ENCODE data around the gene GTF3C5. TPM values are rescaled to one million over a fixed set of nuclear protein-coding genes. Genes with fewer than 3 reads are reported as not detected.

Gene GTF3C5
- polyA plus RNA-seq (2011; rRNA removed) = 36.4 and 39.2 TPM in 2 replicates
- 45.2 and 56.8 TPM in 2 replicates for polyA minus RNA-seq (2011; rRNA and poly(A)+ RNA removed)

- Histone ChIP-seq H3K27ac (ENCODE audit: low read depth, low read length) (peak within 1 kb of the TSS; percentile 83), H3K4me3 (ENCODE audit: low read depth, low read length) (peak within 1 kb of the TSS; percentile 96), H3K27me3 (ENCODE audit: control insufficient read depth, insufficient read depth, low read length) (no peaks in the 10 kb centered on the region), H3K9me3 (ENCODE audit: control insufficient read depth, insufficient read depth, low read length) (no peaks in the 10 kb centered on the region; the same call in 1 of the 2 replicates)
- ChIA-PET CTCF (interaction anchor here (0.7 to 4.7 kb wide), 5 partner anchors 9 to 130 kb away, joined by 3 to 57 read pairs (median 12); no protein-coding TSS in a partner anchor), POLR2A (interaction anchor here (0.6 to 1.6 kb wide), 20 partner anchors 9 to 361 kb away, joined by 3 to 10 read pairs (median 5); partner anchors contain the start of genes DDX31, MED22 and RPL7A)
- TF ChIP-seq CTCF (IDR thresholded peaks at IDR 0.05; ENCODE audit: low read depth, low read length) = peak; percentile 14; the same call in 1 of the 2 replicates
- DNase-seq (ENCODE audit: low read depth, low spot score) = peak; percentile 96
Observed at GRCh38 chr9:133030317-133031129, at the start of gene GTF3C5. TSS of gene GTF3C5 (plus strand) at chr9:133030997. CDS start at chr9:133031012, 15 bp downstream.

- POLR2A ChIA-PET = no interaction called here
- DNase-seq (ENCODE audit: low read depth, low spot score) = no peak
- Histone ChIP-seq H3K27ac (ENCODE audit: low read depth, low read length) (no peak overlapping the region), H3K9me3 (ENCODE audit: control insufficient read depth, insufficient read depth, low read length) (no peaks in the 10 kb centered on the region; the same call in 1 of the 2 replicates), H3K4me3 (ENCODE audit: low read depth, low read length) (no peak overlapping the region), H3K27me3 (ENCODE audit: control insufficient read depth, insufficient read depth, low read length) (peaks cover 46% of the 10 kb centered on the region)
- no peak for TF ChIP-seq CTCF (IDR thresholded peaks at IDR 0.05; ENCODE audit: low read depth, low read length)
- CTCF ChIA-PET = interaction anchor here (0.6 to 0.7 kb wide), 2 partner anchors 15 to 21 kb away, joined by 3 to 8 read pairs; no protein-coding TSS in a partner anchor
Observed at GRCh38 chr9:132982458-132982857, 48.3 kb upstream of the GTF3C5 start.

- Histone ChIP-seq H3K4me3 (ENCODE audit: low read depth, low read length) (no peak overlapping the region), H3K27me3 (ENCODE audit: control insufficient read depth, insufficient read depth, low read length) (peaks cover 46% of the 10 kb centered on the region), H3K27ac (ENCODE audit: low read depth, low read length) (no peak overlapping the region), H3K9me3 (ENCODE audit: control insufficient read depth, insufficient read depth, low read length) (no peaks in the 10 kb centered on the region; the same call in 1 of the 2 replicates)
- no peak for DNase-seq (ENCODE audit: low read depth, low spot score)
- POLR2A ChIA-PET = no interaction called here
- CTCF ChIA-PET = no interaction called here
- TF ChIP-seq CTCF (IDR thresholded peaks at IDR 0.05; ENCODE audit: low read depth, low read length) = no peak
Observed at GRCh38 chr9:132983491-132984201, 47.2 kb upstream of the GTF3C5 start.

GRCh38 chr9:132984202-132985070 is 46.4 kb upstream of the GTF3C5 start:
- POLR2A ChIA-PET = no interaction called here
- no peak for DNase-seq (ENCODE audit: low read depth, low spot score)
- CTCF ChIA-PET = no interaction called here

More at GRCh38 chr9:132984202-132985070, 46.4 kb upstream of the GTF3C5 start:
- TF ChIP-seq CTCF (IDR thresholded peaks at IDR 0.05; ENCODE audit: low read depth, low read length) = no peak
- Histone ChIP-seq H3K9me3 (ENCODE audit: control insufficient read depth, insufficient read depth, low read length) (no peaks in the 10 kb centered on the region; the same call in 1 of the 2 replicates), H3K27ac (ENCODE audit: low read depth, low read length) (no peak overlapping the region), H3K27me3 (ENCODE audit: control insufficient read depth, insufficient read depth, low read length) (peaks cover 38% of the 10 kb centered on the region), H3K4me3 (ENCODE audit: low read depth, low read length) (no peak overlapping the region)
